Activated naive CD8-positive, alpha-beta T cell treated with anti-CD3 and anti-CD28 coated beads, Interleukin-2, amount 50 U/mL, for 16 hours (primary cell): ENCODE data around the gene CLDN4.
"Not testable (repeated sequence)": the region's sequence is repeated elsewhere in the genome, so short reads cannot be mapped to it uniquely, and the experiment has no call there.

Experiments used
- DNase-seq: peaks from one replicate; pipeline ENCODE4 v3.0.0-alpha.2; 2020; ENCODE audit warnings: low read depth, low spot score

Gene CLDN4

GRCh38 chr7:73842067-73842976 lies 11.5 kb downstream of the CLDN4 start, which contains the start of gene METTL27:
Gene METTL27 (minus strand): TSS chr7:73842516. CDS start chr7:73842140, 376 bp downstream.
- DNase-seq: peak; percentile 78

GRCh38 chr7:73844131-73844547 lies 13.3 kb downstream of the CLDN4 start:
- no peak for DNase-seq

- DNase-seq: no peak
Measured at GRCh38 chr7:73844848-73845460, 14.2 kb downstream of the CLDN4 start.

- DNase-seq: not testable (repeated sequence)
Measured at GRCh38 chr7:73845701-73846195, 15.0 kb downstream of the CLDN4 start.

GRCh38 chr7:73847941-73848723 lies 17.3 kb downstream of the CLDN4 start:
- DNase-seq: no peak

GRCh38 chr7:73850781-73851207 lies 20.0 kb downstream of the CLDN4 start:
- no peak for DNase-seq

- no peak for DNase-seq
Measured at GRCh38 chr7:73851410-73852338, 20.9 kb downstream of the CLDN4 start.

GRCh38 chr7:73852500-73852899 lies 21.7 kb downstream of the CLDN4 start:
- DNase-seq: no peak

GRCh38 chr7:73856941-73857340 lies 26.1 kb downstream of the CLDN4 start:
- no peak for DNase-seq

GRCh38 chr7:73858807-73859206 lies 28.0 kb downstream of the CLDN4 start:
- no peak for DNase-seq

GRCh38 chr7:73860859-73861258 lies 30.1 kb downstream of the CLDN4 start, which contains the start of gene TMEM270:
Gene TMEM270 (plus strand): TSS chr7:73861159. CDS start chr7:73861195, 36 bp downstream.
- DNase-seq: no peak

GRCh38 chr7:73861305-73861704 lies 30.5 kb downstream of the CLDN4 start:
- DNase-seq: no peak

- DNase-seq: no peak
Measured at GRCh38 chr7:73864981-73865711, 34.4 kb downstream of the CLDN4 start.

- no peak for DNase-seq
Measured at GRCh38 chr7:73865738-73866445, 35.1 kb downstream of the CLDN4 start.

- no peak for DNase-seq
Measured at GRCh38 chr7:73866446-73866767, 35.6 kb downstream of the CLDN4 start.

- no peak for DNase-seq
Measured at GRCh38 chr7:73869011-73869798, 38.4 kb downstream of the CLDN4 start.

- no peak for DNase-seq
Measured at GRCh38 chr7:73870041-73870492, 39.3 kb downstream of the CLDN4 start.
